ENCODE results near the gene AIG1. TPM values are rescaled to one million over a fixed set of nuclear protein-coding genes. Genes with fewer than 3 reads are reported as not detected.

Gene AIG1
- total RNA-seq, 1 donor from 2014 or later = 37.1 TPM

DNA sequence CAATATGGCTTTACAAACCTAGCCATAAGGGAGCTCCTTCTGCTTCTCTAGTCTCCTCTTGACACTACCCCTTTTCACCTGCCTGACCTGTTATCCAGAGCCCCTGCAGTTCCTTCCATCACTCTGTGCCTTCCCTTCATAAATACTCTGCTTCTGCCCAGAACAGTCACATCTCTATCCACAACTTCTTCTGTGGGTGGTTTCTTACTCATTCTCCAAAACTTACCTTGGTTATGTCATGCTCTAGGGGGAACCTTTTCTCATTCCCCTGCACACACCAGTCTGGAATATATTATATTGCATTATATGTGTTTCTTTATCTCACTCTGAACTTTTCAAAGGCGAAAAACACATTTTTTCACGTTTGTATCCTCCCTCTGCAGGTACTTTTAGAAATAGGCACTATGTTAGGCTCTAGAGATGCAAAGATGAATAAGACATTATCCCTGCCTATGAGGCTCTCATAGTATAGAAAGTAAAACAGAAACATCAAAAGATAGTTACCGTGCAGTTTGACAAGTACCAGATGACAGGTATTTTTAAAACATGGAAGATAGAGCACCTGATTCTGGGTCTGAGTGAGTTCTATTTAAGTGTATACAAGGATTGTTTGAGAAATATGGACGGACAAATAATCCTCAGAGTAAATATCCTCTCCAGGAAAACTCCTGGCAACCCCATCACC, 51.5 kb downstream of the AIG1 start:
- no peaks in the 10 kb centered on the region for H3K9me3 ChIP-seq (ENCODE audit: low read depth)

DNA sequence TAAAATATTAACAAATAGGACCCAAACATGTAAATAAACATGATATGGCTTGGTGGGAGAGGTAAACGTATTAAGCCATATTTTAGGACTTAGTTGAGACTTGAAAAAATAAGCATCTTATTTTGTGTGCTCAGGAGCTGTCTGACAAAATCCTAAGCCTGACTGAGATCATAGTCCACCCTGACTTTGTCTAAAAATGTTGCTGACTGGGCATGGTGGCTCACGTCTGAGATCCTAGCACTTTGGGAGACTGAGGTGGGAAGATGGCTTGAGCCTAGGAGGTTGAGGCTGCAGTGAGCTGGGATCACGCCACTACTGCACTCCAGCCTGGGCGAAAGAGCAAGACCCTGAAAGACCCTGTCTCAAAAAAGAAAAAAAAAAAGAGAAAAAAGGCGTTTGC, 52.1 kb downstream of the AIG1 start:
- Histone ChIP-seq H4K20me1 (ENCODE audit: low read depth) (no peaks in the 10 kb centered on the region), H3K36me3 (no peaks in the 10 kb centered on the region), H3K27ac (no peak overlapping the region), H2AFZ (replicated peaks) (no peak overlapping the region), H3F3A (ENCODE audit: low read depth) (no peaks in the 10 kb centered on the region), H3K79me2 (ENCODE audit: low read depth) (no peaks in the 10 kb centered on the region), H3K9ac (no peak overlapping the region), H3K4me2 (no peak overlapping the region), H3K27me3 (no peaks in the 10 kb centered on the region), H3K4me3 (no peak overlapping the region), H3K4me1 (no peaks in the 10 kb centered on the region), H3K9me3 (ENCODE audit: low read depth) (no peaks in the 10 kb centered on the region)
- Mint-ChIP-seq H3K4me1 (no peaks in the 10 kb centered on the region), H3K4me3 (no peak overlapping the region), H3K9me3 (no peaks in the 10 kb centered on the region), H3K27me3 (ENCODE audit: insufficient read depth, low read depth) (no peaks in the 10 kb centered on the region), H3K27ac (no peak overlapping the region), H3K36me3 (no peaks in the 10 kb centered on the region)
- TF ChIP-seq EZH2 (IDR thresholded peaks at IDR 0.05) = no peak
- no peak for TF ChIP-seq EZH2phosphoT487 (IDR thresholded peaks at IDR 0.05)
- TF ChIP-seq, protein P1, sequence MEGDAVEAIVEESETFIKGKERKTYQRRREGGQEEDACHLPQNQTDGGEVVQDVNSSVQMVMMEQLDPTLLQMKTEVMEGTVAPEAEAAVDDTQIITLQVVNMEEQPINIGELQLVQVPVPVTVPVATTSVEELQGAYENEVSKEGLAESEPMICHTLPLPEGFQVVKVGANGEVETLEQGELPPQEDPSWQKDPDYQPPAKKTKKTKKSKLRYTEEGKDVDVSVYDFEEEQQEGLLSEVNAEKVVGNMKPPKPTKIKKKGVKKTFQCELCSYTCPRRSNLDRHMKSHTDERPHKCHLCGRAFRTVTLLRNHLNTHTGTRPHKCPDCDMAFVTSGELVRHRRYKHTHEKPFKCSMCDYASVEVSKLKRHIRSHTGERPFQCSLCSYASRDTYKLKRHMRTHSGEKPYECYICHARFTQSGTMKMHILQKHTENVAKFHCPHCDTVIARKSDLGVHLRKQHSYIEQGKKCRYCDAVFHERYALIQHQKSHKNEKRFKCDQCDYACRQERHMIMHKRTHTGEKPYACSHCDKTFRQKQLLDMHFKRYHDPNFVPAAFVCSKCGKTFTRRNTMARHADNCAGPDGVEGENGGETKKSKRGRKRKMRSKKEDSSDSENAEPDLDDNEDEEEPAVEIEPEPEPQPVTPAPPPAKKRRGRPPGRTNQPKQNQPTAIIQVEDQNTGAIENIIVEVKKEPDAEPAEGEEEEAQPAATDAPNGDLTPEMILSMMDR (IDR thresholded peaks at IDR 0.05) = no peak
- DNase-seq (ENCODE audit: low spot score) = no peak

More for the DNA sequence above, 51.5 kb downstream of the AIG1 start:
- Histone ChIP-seq H3F3A (ENCODE audit: low read depth) (no peaks in the 10 kb centered on the region), H3K4me3 (no peak overlapping the region), H3K36me3 (no peaks in the 10 kb centered on the region), H3K27ac (no peak overlapping the region), H3K9ac (no peak overlapping the region), H4K20me1 (ENCODE audit: low read depth) (no peaks in the 10 kb centered on the region), H3K27me3 (no peaks in the 10 kb centered on the region), H2AFZ (replicated peaks) (no peak overlapping the region), H3K4me2 (no peak overlapping the region), H3K79me2 (ENCODE audit: low read depth) (no peaks in the 10 kb centered on the region), H3K4me1 (no peaks in the 10 kb centered on the region)
- TF ChIP-seq, protein P1 (IDR thresholded peaks at IDR 0.05) = no peak
- TF ChIP-seq EZH2 (IDR thresholded peaks at IDR 0.05) (no peak), EZH2phosphoT487 (IDR thresholded peaks at IDR 0.05) (no peak)
- H3K4me1 Mint-ChIP-seq = no peaks in the 10 kb centered on the region
- DNase-seq (ENCODE audit: low spot score) = no peak
- no peak overlapping the region for H3K4me3 Mint-ChIP-seq
- H3K27ac Mint-ChIP-seq = no peak overlapping the region
- H3K27me3 Mint-ChIP-seq (ENCODE audit: insufficient read depth, low read depth) = no peaks in the 10 kb centered on the region
- H3K36me3 Mint-ChIP-seq = no peaks in the 10 kb centered on the region
- no peaks in the 10 kb centered on the region for H3K9me3 Mint-ChIP-seq

DNA sequence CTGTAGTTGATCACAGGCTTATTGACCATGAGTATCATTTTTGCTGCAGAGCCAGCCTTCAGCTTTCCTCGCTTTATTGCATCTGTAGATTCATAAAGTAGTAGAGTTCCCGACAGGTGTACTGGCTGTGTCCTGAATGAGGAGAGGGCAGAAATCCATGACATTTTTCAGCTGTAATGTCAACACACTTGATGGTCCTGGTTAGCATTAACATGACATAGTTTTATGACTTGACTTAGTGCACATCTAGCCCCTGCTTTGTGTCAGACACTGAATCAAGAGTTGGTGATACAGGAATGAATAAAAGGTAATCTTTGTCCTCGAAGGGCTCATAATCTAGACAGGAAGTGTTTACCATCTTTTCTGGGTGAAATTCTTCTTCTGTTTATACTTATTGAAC, 55.0 kb downstream of the AIG1 start:
- Histone ChIP-seq H3K36me3 (no peaks in the 10 kb centered on the region), H3K9ac (no peak overlapping the region), H3K27me3 (no peaks in the 10 kb centered on the region), H2AFZ (replicated peaks) (no peak overlapping the region), H3K4me3 (no peak overlapping the region), H4K20me1 (ENCODE audit: low read depth) (no peaks in the 10 kb centered on the region), H3K9me3 (ENCODE audit: low read depth) (no peaks in the 10 kb centered on the region), H3K4me1 (no peaks in the 10 kb centered on the region), H3K27ac (no peak overlapping the region), H3K4me2 (no peak overlapping the region), H3F3A (ENCODE audit: low read depth) (no peaks in the 10 kb centered on the region), H3K79me2 (ENCODE audit: low read depth) (no peaks in the 10 kb centered on the region)
- no peaks in the 10 kb centered on the region for H3K27me3 Mint-ChIP-seq (ENCODE audit: insufficient read depth, low read depth)
- TF ChIP-seq EZH2phosphoT487 (IDR thresholded peaks at IDR 0.05) = no peak
- TF ChIP-seq, protein P1 (IDR thresholded peaks at IDR 0.05) = no peak
- no peak for TF ChIP-seq EZH2 (IDR thresholded peaks at IDR 0.05)
- peaks cover 2% of the 10 kb centered on the region for H3K9me3 Mint-ChIP-seq
- H3K4me1 Mint-ChIP-seq = no peaks in the 10 kb centered on the region
- DNase-seq (ENCODE audit: low spot score) = no peak
- no peak overlapping the region for H3K4me3 Mint-ChIP-seq
- no peaks in the 10 kb centered on the region for H3K36me3 Mint-ChIP-seq
- H3K27ac Mint-ChIP-seq = no peak overlapping the region
